Measurements from ENCODE around the gene MAGI2.

GRCh38 chr7:78539825-78540224 lies 913.6 kb downstream of the MAGI2 start:
- TF ChIP-seq EZH2 (IDR thresholded peaks at IDR 0.05; ENCODE audit: insufficient read depth, poor library complexity, severe bottlenecking) (no peak), EZH2phosphoT487 (IDR thresholded peaks at IDR 0.05; ENCODE audit: insufficient read depth, low read depth) (no peak)
